GM18502 (cell line): ENCODE data around the gene TFF2.

Source experiments
- ATAC-seq: cut with Tn5 transposase; IDR thresholded peaks from one replicate; pipeline ENCODE4 v1.9.1; 2021; ENCODE audit warnings: mild to moderate bottlenecking; ENCODE audit not compliant: unreplicated experiment, poor library complexity

The TFF2 gene

DNA sequence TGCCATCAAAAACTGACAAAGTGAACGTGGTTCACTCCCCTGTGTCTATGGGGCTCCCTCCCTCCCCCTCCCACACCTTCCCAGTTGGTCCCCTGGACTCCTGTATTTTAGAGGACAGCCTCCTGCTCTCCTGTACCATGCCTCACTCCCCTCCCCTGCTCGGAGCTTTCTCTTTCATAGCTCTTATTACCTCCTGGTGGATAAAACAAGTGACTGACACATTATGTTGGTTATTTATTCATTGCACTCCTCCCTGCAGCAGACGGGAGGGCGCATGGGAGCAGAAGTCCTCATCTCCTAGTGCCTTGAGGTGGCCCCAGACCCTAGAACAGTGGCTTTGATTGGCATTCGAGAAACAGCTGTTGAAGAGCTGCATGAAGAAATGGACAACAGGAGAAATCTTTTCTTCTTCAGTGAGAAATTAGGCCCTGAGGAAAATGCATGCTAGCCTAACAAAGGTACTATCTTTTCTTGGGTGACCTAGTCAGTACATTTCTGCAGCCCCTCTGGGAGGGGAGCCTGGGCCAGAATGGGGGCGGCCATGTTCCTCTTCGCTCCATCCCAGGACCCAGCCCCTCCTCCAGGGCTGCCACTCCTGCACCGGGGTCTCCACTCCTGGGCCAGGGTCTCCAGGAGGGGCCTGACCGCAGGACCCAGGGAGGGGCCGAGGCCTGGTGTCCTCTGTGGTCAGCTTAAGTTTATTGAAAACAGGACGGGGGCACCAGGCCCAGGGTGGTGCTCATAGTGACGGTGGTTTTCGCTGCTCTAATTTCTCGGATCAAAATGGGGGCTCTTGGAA is 16.8 kb upstream of the TFF2 start:
- ATAC-seq, result no peak

GRCh38 chr21:42366292-42367010 is 15.7 kb upstream of the TFF2 start, which contains the start of gene TFF1:
Gene TFF1 (minus strand): TSS chr21:42366535. CDS start chr21:42366495, 40 bp downstream.
- ATAC-seq, result no peak

DNA sequence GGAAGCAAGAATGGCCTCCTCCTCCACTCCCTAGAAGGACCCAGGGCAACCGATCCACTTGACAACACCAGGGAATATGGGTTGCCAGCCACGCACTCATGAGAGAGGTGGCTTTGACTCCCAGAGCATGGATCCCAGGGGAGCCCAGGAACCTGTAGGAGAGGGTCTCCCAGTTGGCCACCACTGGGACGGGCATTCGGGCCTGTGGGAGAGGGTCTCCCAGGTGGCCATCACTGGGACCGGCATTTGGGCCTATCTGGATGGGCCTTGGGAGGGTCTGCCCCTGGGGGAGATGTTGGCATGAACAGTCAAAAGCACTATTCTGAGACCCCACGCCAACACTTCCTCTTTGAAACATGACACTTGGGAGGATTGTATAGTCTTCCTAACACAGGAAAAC is 15.0 kb upstream of the TFF2 start:
- ATAC-seq, result no peak

- no peak for ATAC-seq
Observed at GRCh38 chr21:42364304-42364865, 13.6 kb upstream of the TFF2 start.

DNA sequence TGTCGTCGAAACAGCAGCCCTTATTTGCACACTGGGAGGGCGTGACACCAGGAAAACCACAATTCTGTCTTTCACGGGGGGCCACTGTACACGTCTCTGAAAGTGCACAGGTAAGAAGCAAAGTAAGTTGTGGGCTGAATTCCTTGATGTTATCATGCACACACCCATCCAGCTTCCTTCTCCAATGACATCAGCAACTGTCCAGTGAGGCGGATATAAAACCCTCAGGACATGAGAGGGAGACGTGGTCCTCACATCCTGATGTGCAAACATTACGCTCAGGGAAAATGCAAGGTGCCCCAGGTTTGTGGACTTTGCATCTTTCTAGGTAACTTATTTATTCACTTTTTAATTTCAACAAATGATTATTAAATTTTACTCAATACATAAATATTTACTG is 12.5 kb upstream of the TFF2 start:
- no peak for ATAC-seq

- no peak for ATAC-seq
Observed at GRCh38 chr21:42362700-42363099, 11.9 kb upstream of the TFF2 start.

DNA sequence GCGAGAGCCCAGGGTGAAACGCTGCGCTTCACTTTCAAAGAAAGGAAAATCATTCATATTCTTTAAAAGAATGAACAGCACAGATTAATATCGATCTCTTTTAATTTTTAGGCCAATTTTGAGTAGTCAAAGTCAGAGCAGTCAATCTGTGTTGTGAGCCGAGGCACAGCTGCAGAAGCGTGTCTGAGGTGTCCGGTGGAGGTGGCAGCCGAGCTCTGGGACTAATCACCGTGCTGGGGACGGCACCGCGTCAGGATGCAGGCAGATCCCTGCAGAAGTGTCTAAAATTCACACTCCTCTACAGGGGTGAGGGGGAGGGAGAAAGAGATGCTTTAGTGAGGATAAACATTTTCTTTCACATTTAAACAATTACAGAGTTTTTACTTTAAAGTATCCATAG is 11.4 kb upstream of the TFF2 start:
- ATAC-seq, result no peak

DNA sequence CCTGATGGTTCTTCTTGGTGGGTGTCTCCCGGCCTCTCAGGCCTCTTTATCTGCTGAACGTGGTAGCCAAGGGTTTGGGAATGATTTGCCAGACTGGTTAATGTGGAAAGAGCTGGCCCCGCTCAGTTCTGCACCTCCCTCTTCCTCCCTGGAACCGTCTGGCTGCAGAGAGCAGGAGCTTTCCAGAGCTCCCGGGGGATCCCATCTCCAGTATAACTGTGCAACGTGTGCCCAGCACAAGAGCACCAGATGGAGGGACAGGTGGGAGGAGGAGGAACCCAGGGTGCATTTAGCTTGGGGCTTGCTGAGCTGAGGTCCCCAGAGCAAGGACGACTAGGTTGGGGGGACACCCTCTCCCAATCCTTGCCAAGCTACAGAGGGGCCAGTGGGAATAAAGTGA is 10.5 kb upstream of the TFF2 start:
- ATAC-seq, result no peak

DNA sequence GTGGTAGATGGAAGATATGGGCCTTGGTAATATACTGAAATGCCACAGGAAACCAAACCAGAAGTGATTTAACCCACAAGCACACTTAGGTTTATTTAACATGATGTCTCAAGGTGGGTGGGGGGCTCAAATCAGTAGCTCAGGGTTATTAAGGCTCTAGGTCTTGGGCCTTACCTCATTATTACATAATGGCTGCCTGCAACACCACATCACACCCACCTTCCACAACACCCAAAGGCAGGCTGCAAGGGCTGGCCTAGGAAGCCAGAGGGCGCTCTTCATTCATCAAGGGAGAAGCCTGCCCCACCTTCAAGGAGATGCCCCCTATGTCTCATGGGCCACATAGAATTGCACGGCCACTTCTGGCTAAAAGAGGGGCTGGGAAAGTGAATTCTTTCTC is 9.5 kb upstream of the TFF2 start:
- ATAC-seq, result no peak

DNA sequence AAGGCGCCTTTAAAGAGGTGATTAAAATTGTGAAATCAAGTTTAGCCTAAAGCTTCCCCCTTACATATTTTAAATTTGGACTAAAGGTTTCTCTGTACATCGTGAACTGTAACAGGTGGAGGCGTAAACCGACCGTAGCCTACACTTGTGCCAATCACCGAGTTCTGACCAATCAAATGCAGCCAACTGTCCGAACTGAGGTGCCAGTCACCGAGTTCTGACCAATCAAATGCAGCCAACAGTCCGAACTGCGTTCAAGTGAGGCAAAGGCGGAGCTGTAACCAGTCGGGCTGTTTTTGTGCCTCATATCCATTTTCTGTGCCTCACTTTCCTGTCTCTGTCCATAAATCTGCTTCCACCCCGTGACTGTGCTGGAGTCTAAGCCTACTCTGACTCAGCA is 8.1 kb upstream of the TFF2 start:
- no peak for ATAC-seq

GRCh38 chr21:42358261-42358660 is 7.5 kb upstream of the TFF2 start:
- ATAC-seq, result no peak

GRCh38 chr21:42357307-42357706 is 6.5 kb upstream of the TFF2 start:
- ATAC-seq, result no peak

DNA sequence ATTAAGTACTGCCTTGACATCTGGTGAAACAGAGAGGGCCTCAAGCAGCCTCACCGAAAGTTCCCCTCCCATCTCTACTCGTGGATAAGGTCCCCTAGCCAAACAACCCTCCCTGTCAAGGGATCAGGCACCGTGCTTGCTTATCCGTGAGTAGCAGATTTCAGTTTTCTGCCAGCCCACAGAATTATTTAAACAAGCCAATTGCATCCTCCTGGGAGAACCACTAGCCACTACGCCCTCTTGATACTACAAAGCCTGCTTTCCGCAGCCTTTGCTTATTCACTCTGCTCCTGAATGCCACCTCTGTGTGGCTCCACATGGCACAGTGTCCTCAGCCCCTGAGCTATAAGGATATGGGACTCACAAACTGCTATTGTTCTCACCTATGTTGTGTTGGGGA is 5.9 kb upstream of the TFF2 start:
- no peak for ATAC-seq

DNA sequence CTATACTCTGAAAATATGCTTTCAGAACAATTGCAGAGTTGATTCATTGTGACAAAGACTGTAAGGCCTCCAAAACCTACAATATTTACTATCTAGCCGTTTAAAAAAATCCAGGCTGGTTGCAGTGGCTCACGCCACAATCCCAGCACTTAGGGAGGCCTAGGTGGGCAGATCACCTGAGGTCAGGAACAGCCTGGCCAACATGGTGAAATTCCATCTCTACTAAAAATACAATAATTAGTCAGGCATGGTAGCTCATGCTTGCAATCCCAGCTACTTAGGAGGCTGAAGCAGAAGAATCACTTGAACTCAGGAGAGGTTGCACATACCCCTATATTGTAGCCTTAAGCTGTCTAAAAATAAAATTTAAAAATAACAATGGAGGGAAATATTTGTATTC is 5.3 kb upstream of the TFF2 start:
- no peak for ATAC-seq

DNA sequence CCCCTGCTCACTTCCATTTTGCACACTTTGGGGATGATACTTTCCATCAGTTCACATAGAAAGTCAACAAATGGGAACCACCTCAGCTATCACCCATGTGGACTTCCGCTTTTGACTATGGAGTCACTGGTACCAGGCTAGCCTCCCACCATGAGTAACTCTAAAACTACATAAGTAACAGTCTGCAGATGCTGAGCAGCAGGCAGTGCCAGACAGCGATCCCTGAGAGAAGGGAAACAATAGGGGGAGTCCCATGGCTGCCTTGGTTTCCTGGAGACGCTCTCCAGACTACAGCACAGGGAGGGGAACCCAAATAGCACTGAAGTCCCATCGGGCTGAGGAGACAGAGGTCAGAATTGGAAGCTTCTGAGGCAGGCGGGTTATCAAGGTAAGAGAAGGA is 2.8 kb upstream of the TFF2 start:
- no peak for ATAC-seq

GRCh38 chr21:42352441-42353095 is 1.8 kb upstream of the TFF2 start:
- ATAC-seq, result no peak

- no peak for ATAC-seq
Observed at GRCh38 chr21:42351626-42352440, 1.0 kb upstream of the TFF2 start.

- ATAC-seq, result no peak
Observed at GRCh38 chr21:42350318-42350910, 380 bp downstream of the TFF2 start.

GRCh38 chr21:42349420-42350317 is 1.1 kb downstream of the TFF2 start:
- no peak for ATAC-seq
